HG03139 (cell line): ENCODE data around the gene CHEK1.
A peak's percentile ranks its signal among the peaks of the same experiment; 100 is the strongest.

ENCODE experiments used
- ATAC-seq: cut with Tn5 transposase; IDR thresholded peaks from one replicate; pipeline ENCODE4 v1.9.1; 2021; ENCODE audit not compliant: unreplicated experiment

The CHEK1 gene

GRCh38 chr11:125625630-125626287 is 796 bp downstream of the CHEK1 start:
- ATAC-seq = peak; percentile 88

DNA sequence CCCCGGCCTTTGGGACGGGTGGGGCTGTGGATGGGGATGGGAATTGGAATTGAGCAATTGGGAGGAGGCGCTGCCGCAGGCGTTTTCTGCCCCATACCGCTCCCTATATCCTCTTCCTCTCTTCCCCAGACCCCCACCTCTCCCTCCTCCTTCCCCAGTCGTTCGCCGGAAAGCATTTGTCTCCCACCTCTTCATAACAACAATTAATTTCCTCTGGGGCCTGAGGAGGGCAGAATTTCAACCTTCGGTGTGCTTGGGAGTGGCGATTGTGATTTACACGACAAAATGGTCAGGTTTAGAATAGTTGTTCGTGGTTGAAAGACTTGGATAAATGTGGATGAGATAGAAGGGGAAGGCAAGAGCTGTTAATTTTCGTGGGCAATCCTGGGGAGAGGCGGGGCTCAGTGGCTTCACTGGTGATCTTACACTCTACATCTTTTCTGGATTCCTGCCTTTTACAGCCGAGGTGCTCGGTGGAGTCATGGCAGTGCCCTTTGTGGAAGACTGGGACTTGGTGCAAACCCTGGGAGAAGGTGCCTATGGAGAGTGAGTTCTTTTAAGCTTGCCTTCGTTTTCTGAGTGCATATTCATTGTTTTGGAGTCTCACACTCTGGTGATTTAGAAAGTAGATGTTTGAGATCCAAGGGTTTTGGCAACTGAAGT is 1.5 kb downstream of the CHEK1 start:
- peak; percentile 28 for ATAC-seq

- no peak for ATAC-seq
These were observed 2.4 kb downstream of the CHEK1 start for GRCh38 chr11:125627236-125627910.

- no peak for ATAC-seq
These were observed 12.9 kb downstream of the CHEK1 start for GRCh38 chr11:125637840-125638239.

GRCh38 chr11:125638315-125638714 is 13.4 kb downstream of the CHEK1 start:
- ATAC-seq = no peak

DNA sequence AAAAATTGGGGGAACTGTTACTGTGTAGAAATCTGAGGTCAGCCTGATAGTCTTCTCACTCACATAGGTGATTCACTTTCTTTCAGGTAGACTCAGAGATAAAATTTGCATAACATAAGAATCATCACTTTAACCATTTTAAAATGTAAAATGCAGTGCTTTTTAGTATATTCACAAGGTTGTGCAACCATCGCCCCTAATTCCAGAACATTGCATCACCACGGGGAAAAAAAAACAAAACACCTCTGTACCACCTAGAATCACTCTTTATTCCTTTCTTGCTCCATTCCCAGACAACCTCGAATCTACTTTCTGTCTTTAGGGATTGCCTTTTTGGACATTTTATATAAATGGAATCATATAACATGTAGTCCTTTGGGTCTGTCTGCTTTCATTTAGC is 20.9 kb downstream of the CHEK1 start:
- ATAC-seq = no peak

DNA sequence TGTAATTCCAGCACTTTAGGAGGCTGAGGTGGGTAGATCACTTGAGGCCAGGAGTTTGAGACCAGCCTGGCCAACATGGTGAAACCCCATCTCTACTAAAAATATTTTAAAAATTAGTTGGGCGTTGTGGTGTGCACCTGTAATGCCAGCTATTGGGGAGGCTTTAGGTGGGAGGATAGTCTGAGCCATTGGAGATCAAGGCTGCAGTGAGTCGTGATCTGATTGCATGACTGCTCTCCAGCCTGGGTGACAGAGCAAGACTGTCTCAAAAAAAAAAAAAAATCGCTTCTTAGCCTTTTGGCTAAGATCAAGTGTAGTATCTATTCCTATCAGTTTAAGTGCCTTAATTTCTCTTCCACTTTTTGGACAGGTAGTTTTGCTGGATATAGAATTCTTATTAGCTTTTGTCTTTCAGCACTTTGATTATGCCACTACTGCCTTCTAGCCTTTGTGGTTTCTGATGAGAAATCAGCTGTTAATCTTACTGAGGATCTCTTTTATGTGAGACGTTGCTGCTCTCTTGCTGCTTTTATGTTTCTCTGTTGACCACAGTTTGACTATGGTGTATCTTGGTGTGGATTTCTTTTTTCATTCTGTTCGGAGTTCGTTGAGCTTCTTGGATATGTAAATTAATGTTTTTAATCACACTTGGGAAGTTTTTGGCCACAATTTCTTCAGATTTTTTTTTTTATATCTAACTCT is 24.7 kb downstream of the CHEK1 start:
- no peak for ATAC-seq

DNA sequence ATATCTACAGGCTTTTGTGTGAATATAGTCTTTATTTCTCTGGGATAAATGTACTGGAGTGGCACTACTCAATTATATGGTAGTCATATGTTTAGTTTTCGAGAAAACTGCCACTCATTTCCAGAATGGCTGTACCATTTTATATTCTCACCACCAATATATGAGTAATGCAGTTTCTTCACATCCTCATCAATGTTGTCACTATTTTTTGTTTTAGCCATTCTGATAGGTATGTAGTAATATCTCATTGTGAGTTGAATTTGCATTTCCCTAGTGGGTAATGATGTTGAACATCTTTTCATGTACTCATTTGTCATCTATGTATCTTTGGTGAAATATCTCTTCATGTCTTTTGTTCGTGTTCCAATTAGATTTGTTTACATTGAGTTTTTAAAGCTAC is 37.7 kb downstream of the CHEK1 start:
- ATAC-seq = no peak

DNA sequence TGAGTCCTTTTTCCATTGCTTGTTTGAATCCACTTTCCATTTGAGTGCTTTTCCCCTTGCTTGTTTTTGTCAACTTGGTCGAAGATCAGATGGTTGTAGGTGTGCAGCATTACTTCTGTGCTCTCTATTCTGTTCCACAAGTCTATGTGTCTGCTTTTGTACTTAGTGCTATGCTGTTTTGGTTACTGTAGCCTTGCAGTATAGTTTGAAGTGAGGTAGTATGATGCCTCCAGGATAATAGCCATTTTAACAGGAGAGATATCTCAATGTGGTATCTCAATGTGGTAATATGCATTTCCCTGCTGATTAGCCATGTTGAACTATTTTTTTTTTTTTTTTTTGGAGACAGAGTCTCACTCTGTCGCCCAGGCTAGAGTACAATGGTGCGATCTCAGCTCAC is 38.9 kb downstream of the CHEK1 start:
- no peak for ATAC-seq

- no peak for ATAC-seq
These were observed 42.2 kb downstream of the CHEK1 start for GRCh38 chr11:125667151-125667550.

- ATAC-seq = no peak
These were observed 45.2 kb downstream of the CHEK1 start for GRCh38 chr11:125670172-125670571.

DNA sequence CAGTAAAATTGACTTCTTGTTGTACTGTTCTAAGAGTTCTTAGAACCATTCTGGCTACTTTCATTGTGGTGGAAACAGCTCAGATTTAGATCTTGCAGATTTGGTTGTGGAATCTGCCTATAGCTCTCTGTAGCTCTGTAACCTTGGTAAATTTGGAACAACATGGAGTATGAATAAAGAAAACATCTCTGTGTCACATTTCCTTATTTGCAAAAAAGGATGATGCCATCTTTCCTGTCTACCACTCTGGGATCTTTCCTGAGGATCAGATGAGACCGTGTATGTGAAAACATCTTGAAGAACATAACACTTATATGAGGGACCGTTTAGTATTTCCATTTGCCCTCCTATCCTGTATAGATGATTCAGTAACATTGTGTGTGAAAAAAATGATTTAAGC is 46.6 kb downstream of the CHEK1 start:
- ATAC-seq = no peak

DNA sequence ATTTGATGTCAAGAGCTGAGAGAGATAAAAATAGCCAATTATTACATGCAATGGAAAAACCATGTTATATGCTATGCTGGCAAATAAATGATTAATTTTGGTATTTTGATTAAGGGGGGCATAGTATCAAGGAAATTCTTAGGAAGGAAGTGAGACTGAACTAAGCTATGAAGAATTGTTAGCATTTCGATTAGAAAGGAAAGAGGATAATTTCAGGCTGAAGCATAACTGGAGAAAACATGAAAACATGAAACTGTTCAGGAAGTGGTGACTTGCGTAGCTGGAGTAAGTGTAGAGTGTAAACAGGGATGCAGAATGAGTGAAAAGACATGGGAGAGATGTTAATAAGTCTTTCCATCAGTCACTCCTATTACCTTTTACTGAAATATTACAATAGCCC is 49.2 kb downstream of the CHEK1 start:
- no peak for ATAC-seq

- ATAC-seq = no peak
These were observed 50.2 kb downstream of the CHEK1 start for GRCh38 chr11:125675196-125675595.

GRCh38 chr11:125679397-125679796 is 54.4 kb downstream of the CHEK1 start:
- ATAC-seq = no peak

DNA sequence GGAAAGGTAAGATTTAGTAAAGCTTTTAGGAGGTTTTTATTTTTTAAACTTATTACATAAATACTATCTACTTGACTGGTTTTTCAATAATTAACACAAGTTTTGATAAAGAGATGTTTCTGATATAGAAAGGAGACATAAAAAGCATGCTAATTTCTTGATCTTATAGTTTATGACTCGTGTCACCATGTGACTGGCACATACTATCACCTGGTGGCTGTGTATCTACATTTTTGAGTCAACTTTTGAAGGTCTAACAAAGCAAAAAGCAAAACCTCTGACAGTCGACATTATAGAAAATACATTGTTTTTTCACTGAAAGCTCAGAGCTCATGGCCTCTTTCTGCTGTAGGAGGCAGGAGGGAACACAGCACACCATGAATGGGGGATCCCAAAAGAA is 54.9 kb downstream of the CHEK1 start:
- no peak for ATAC-seq

DNA sequence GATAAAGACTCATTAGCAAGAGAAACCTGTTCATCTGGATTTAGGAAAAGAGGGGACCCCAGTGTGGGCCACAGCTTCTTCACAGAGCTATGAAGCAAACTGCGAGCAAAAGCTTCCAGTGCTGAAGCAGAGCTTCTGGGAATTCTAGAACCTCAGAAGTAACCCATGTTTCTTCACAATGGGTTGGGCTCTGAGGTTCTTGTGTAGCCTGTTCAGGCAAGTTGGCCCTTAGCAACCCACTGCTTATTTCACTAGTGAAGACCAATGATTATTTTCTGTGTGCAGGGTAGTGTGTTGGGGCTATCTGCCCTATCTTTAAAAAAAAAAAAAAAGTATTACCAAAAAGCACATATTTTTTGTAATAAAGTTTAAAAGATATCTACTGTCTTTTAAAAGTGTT is 55.8 kb downstream of the CHEK1 start, which contains the start of gene ACRV1:
TSS of gene ACRV1 (minus strand) at position 101 of the 400 bp plus-strand sequence. CDS start at position 34, 67 bp downstream.
- no peak for ATAC-seq

DNA sequence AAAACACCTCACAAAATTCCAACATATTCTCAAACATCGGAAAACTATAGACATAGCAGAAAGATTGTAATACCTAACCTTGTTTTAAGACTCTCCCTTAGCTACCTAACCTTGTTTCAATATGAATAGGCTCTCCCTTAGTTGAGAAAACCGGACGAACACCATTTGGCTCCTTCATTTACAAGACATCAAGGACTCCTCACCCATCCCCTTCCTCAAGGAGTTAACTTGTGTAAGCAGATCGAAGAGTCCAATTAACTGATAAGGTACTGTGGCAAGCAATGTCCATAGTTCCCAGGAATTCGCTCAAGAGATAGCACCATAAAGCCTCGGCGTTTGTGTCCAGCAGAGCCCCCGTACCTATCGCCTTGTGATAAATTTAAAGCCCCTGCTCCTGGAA is 60.3 kb downstream of the CHEK1 start:
- no peak for ATAC-seq

DNA sequence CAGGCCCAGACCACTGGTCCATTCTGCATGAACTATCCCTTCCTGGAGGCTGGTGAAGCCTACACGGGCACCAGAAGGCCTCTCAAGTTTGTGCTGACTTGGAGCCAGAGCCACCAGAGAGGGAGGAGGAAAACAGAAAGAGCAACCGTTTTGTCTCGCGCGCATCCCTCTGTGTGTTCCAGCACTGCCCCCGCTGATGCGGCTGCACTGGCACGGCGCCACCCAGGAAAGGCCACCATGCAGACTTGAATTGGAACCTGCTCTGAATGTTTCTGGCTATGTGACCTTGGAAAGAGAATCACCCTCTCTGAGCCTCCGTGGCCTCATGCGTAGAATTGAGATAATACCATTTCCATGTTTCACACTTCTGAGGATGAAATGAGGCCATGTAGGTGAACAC is 63.1 kb downstream of the CHEK1 start:
- no peak for ATAC-seq

- no peak for ATAC-seq
These were observed 63.7 kb downstream of the CHEK1 start for GRCh38 chr11:125688632-125689031.

DNA sequence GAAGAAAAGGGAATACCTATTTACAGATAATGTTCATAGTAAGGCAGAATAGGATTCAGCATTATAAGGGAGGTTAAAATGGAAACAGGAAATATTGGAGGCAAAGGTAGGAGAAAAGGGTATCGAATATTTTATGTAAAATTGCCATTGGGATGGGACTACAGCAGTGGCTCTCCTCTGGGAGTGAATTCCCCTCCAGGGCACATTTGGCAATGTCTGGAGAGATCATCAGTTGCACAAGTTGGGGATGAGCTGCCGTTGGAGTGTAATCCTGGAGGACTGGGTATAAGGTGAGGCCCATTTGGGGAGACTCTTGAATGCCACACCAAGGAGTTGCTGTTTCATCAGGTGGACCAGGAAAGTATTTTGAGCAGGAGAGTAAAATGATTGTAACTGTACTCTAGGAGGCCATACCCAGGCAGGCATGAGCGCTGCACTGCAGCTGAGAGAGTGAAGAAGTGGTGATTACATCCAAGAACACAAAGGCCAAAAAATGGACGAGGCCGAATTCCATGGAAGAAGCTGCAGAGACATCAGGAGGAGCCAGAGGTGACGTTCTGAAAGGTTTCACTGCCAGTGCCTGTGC is 64.4 kb downstream of the CHEK1 start:
- ATAC-seq = no peak
